GM12878 (cell line): Measurements from ENCODE around the gene AIG1. TPM values are rescaled to one million over a fixed set of nuclear protein-coding genes. Genes with fewer than 3 reads are reported as not detected.

Experiments
- ATAC-seq: fragments of 200-7000 bp; cut with Tn5 transposase; 3 replicates; pipeline ENCODE4 v1.9.1; 2020; ENCODE audit warnings: mild to moderate bottlenecking, moderate library complexity
- BruUV-seq: library from RNA; stranded (reverse); fragments of 400-500 nt; replicated peaks from 2 replicates; lab custom pipeline; 2021; lab: Mats Ljungman, UMichigan
- CTCF ChIA-PET: fragments of 300-600 bp; sonication (Branson Sonifier 250); formaldehyde crosslinking; extraction: SDS; loops from one replicate; lab custom pipeline; 2021; ENCODE audit warnings: inconsistent platforms; lab: Yijun Ruan, JAX
- POLR2A ChIA-PET: fragments of 350-600 bp; formaldehyde crosslinking; extraction: SDS; loops from one replicate; lab custom pipeline; 2021; ENCODE audit warnings: inconsistent platforms; lab: Charles Lee
- RAD21 ChIA-PET: fragments of 300-600 bp; sonication (Branson Sonifier 250); formaldehyde crosslinking; loops from one replicate; lab custom pipeline; 2023; ENCODE audit warnings: antibody characterized with exemption; ENCODE audit not compliant: unreplicated experiment; lab: Charles Lee
- SMC1A ChIA-PET: fragments of 300-600 bp; sonication (Branson Sonifier 250); formaldehyde crosslinking; loops from one replicate; lab custom pipeline; 2023; ENCODE audit not compliant: unreplicated experiment, uncharacterized antibody; lab: Charles Lee
- DNase-seq: peaks from one replicate; pipeline ENCODE4 v3.0.0-alpha.2; 2011; ENCODE audit warnings: low read depth, low spot score
- FAIRE-seq: peaks from 3 replicates; lab custom pipeline; 2011; peaks lifted over from hg19 to GRCh38; lab: Jason Lieb, UNC
- H2AFZ ChIP-seq: 2 replicates; pipeline ENCODE4 v1.6.0; 2011; ENCODE audit warnings: low read depth, low read length, control low read depth; ENCODE audit not compliant: control insufficient read depth
- H3K27ac ChIP-seq: 2 replicates; pipeline ENCODE4 v1.5.1; 2011; ENCODE audit warnings: control low read depth; ENCODE audit not compliant: control insufficient read depth, insufficient read depth
- H3K27me3 ChIP-seq, 2 experiments: replicated peaks in 1 of 2; 2 replicates each; pipeline versions ENCODE4 v1.6.0 to v1.6.1; 2011; ENCODE audit warnings: low read length in 1 of 2; ENCODE audit not compliant: control insufficient read depth in 2 of 2, insufficient read depth in 2 of 2
- H3K36me3 ChIP-seq, 2 experiments: 2 replicates each; pipeline ENCODE4 v1.5.1; 2011; ENCODE audit warnings: low read length in 1 of 2; ENCODE audit not compliant: control insufficient read depth in 2 of 2, insufficient read depth in 2 of 2
- H3K4me1 ChIP-seq: 2 replicates; pipeline ENCODE4 v1.6.1; 2011; ENCODE audit warnings: mild to moderate bottlenecking, low read length, moderate library complexity, mixed read lengths; ENCODE audit not compliant: control insufficient read depth, insufficient read depth
- H3K4me2 ChIP-seq: 2 replicates; pipeline ENCODE4 v1.6.0; 2011; ENCODE audit warnings: control low read depth; ENCODE audit not compliant: control insufficient read depth, insufficient read depth
- H3K4me3 ChIP-seq: fragments of 200-600 bp; sonication (generic); 2 replicates; pipeline ENCODE4 v1.5.1; 2016
- H3K79me2 ChIP-seq: 2 replicates; pipeline ENCODE4 v1.6.0; 2011; ENCODE audit warnings: low read length; ENCODE audit not compliant: control insufficient read depth, insufficient read depth
- H3K9ac ChIP-seq: 2 replicates; pipeline ENCODE4 v1.8.0; 2011; ENCODE audit warnings: low read length, control low read depth, mixed read lengths; ENCODE audit not compliant: control insufficient read depth, insufficient read depth
- H3K9me3 ChIP-seq: replicated peaks from 3 replicates; pipeline ENCODE4 v1.5.1; 2011; ENCODE audit warnings: mild to moderate bottlenecking, low read length; ENCODE audit not compliant: control insufficient read depth, insufficient read depth
- H4K20me1 ChIP-seq: 2 replicates; pipeline ENCODE4 v1.6.0; 2011; ENCODE audit not compliant: control insufficient read depth, insufficient read depth
- BMI1 ChIP-seq: fragments of 450-650 bp; IDR thresholded peaks from 2 replicates; pipeline ENCODE4 v1.6.1; 2016; ENCODE audit warnings: mild to moderate bottlenecking, moderate library complexity, borderline replicate concordance
- CHD4 ChIP-seq: fragments of 200-600 bp; sonication (generic); IDR thresholded peaks from 2 replicates; pipeline ENCODE4 v1.6.1; 2016; ENCODE audit warnings: mild to moderate bottlenecking
- HCFC1 ChIP-seq: fragments of 150-350 bp; IDR thresholded peaks from 2 replicates; pipeline ENCODE4 v1.6.1; 2014; ENCODE audit warnings: low read length
- IKZF2 ChIP-seq, 2 experiments: fragments of 450-650 bp; IDR thresholded peaks; 2 replicates each; pipeline ENCODE4 v1.6.1; 2017; ENCODE audit warnings: mild to moderate bottlenecking in 2 of 2, moderate library complexity in 2 of 2
- JUNB ChIP-seq: IDR thresholded peaks from 2 replicates; pipeline ENCODE4 v1.6.1; 2016; ENCODE audit warnings: antibody characterized with exemption, mild to moderate bottlenecking
- MTA3 ChIP-seq: IDR thresholded peaks from 2 replicates; pipeline ENCODE4 v1.6.1; 2012; ENCODE audit warnings: low read length, inconsistent platforms, borderline replicate concordance
- NFXL1 ChIP-seq: fragments of 450-650 bp; IDR thresholded peaks from 2 replicates; pipeline ENCODE4 v1.6.1; 2017; ENCODE audit warnings: antibody characterized with exemption, mild to moderate bottlenecking, borderline replicate concordance
- PML ChIP-seq: IDR thresholded peaks from 2 replicates; pipeline ENCODE4 v1.6.1; 2012; ENCODE audit warnings: low read length, inconsistent platforms
- RB1 ChIP-seq: fragments of 450-650 bp; formaldehyde crosslinking; IDR thresholded peaks from 2 replicates; pipeline ENCODE4 v1.6.1; 2017; ENCODE audit warnings: mild to moderate bottlenecking, borderline replicate concordance
- SRF ChIP-seq, 2 experiments: IDR thresholded peaks; 2 replicates each; pipeline ENCODE4 v1.6.1; 2011; ENCODE audit warnings: low read depth in 2 of 2, low read length in 2 of 2, mild to moderate bottlenecking in 1 of 2, moderate library complexity in 1 of 2
- TAF1 ChIP-seq: IDR thresholded peaks from 2 replicates; pipeline ENCODE4 v1.6.1; 2011; ENCODE audit warnings: mild to moderate bottlenecking, low read depth, low read length, borderline replicate concordance
- WRNIP1 ChIP-seq: IDR thresholded peaks from 2 replicates; pipeline ENCODE4 v1.6.1; 2011; ENCODE audit warnings: low read depth, low read length, improper control_type of control experiment, borderline replicate concordance
- WGBS: methylation state at CpG from one replicate; pipeline ENCODE4 v1.1.6; 2016; ENCODE audit warnings: low lambda C conversion rate; ENCODE audit not compliant: insufficient replicate concordance, insufficient coverage; ENCODE audit errors: missing lambda C conversion rate; 5-methylcytosine and 5-hydroxymethylcytosine counted together
- in situ Hi-C: fragments of 300-500 bp; cut with MboI; formaldehyde crosslinking; loops from 9 replicates; pipeline ENCODE4 v1.14.3; 2018; ENCODE audit warnings: mixed read lengths
- intact Hi-C: fragments of 100-400 bp; cut with micrococcal nuclease; formaldehyde crosslinking; loops from one replicate; pipeline ENCODE4 v1.14.2; 2022; ENCODE audit not compliant: unreplicated experiment
- polyA plus RNA-seq, 11 experiments: library from polyadenylated mRNA; depleted of rRNA in 4 of 11; unstranded in 6 of 11; stranded (reverse) in 5 of 11; fragments of >200 nt; fragmentation: Nextera tagmentation in 4 of 11; fragmentation: Illumina TruSeq in 1 of 11; extraction: Ambion mirVana in 4 of 11; extraction: Trizol in 1 of 11; gene quantifications; 1 replicate in 1 of 11; 2 replicates in 10 of 11; pipeline versions ENCODE4 v1.2.1 to v1.2.3, GENCODE V29; 2011 to 2016; ENCODE audit warnings: inconsistent platforms in 2 of 11, missing spikeins in 2 of 11, low read depth in 1 of 11
- total RNA-seq, 4 experiments: library from RNA; depleted of rRNA in 3 of 4; stranded (reverse); fragments of >200 nt in 3 of 4; fragmentation: Illumina TruSeq in 1 of 4; extraction: Trizol in 1 of 4; gene quantifications; 2 replicates each; pipeline versions ENCODE4 v1.2.1 to v1.2.3, GENCODE V29; 2013 to 2021
- TF ChIP-seq, protein P1 (sequence below): IDR thresholded peaks from 2 replicates; pipeline ENCODE4 v1.6.1; 2012; ENCODE audit warnings: low read depth, low read length, improper control_type of control experiment
- TF ChIP-seq, protein P2 (sequence below): fragments of 450-650 bp; IDR thresholded peaks from 2 replicates; pipeline ENCODE4 v1.6.1; 2017; ENCODE audit warnings: mild to moderate bottlenecking, moderate library complexity
- TF ChIP-seq, protein P3 (sequence below): fragments of 450-650 bp; formaldehyde crosslinking; IDR thresholded peaks from 2 replicates; pipeline ENCODE4 v1.4.0; 2020; ENCODE audit warnings: mild to moderate bottlenecking, moderate library complexity
- TF ChIP-seq, protein P4 (sequence below): fragments of 450-650 bp; IDR thresholded peaks from 2 replicates; pipeline ENCODE4 v1.6.1; 2016; ENCODE audit warnings: mild to moderate bottlenecking

The AIG1 gene
- total and polyA plus RNA-seq, 10 of the 15 experiments (the other 5 are each of a cell fraction or from before 2014, with no cell fraction given) = 27.0 to 74.5 (median 36.4) TPM

DNA sequence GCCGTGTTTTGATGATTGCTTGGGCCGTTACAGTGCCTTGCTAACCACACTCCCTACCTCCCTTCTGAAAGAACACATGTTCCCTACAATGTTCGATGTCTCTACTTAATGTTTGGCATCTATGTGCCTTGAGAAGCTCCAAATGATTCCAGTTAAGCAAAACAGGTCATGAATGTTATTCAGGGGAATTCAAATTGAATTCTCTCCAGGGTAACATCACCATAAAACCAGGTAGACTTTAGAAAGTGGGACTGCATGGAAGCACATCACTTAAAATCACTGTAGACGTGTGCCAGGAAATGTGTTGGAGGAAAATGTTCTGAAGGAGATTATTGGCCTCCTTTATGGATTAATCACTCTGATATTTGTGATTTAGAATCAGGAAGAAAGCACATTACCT, 261.7 kb downstream of the AIG1 start:
- Histone ChIP-seq H3K27me3 (no peaks in the 10 kb centered on the region), H2AFZ (no peak overlapping the region), H3K9ac (no peak overlapping the region), H3K9me3 (no peaks in the 10 kb centered on the region), H3K4me3 (no peak overlapping the region), H3K4me1 (no peaks in the 10 kb centered on the region), H3K36me3 (no peaks in the 10 kb centered on the region), H3K4me2 (no peak overlapping the region), H3K79me2 (no peaks in the 10 kb centered on the region), H4K20me1 (no peaks in the 10 kb centered on the region), H3K27ac (no peak overlapping the region)
- CTCF ChIA-PET = no interaction called here
- FAIRE-seq (no peak), ATAC-seq (no peak), DNase-seq (no peak)
- BruUV-seq = no TSS peak
- POLR2A ChIA-PET = no interaction called here
- RAD21 ChIA-PET = no interaction called here
- intact Hi-C loops (no loop called here), in situ Hi-C loops (no loop called here)
- SMC1A ChIA-PET = no interaction called here
- 71% methylated on average over 4 of the region's 4 CpGs for WGBS
- TF ChIP-seq NFXL1 (no peak), SRF (IDR thresholded peaks at IDR 0.05; ENCODE audit: low read depth in 2 of 2, low read length in 2 of 2) (no peak), WRNIP1 (no peak), PML (no peak), BMI1 (no peak), CHD4 (no peak), JUNB (no peak), RB1 (no peak), HCFC1 (no peak), IKZF2 (IDR thresholded peaks at IDR 0.05) (no peak), MTA3 (no peak), TAF1 (no peak)
- TF ChIP-seq, protein P1, sequence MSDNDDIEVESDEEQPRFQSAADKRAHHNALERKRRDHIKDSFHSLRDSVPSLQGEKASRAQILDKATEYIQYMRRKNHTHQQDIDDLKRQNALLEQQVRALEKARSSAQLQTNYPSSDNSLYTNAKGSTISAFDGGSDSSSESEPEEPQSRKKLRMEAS = no peak
- TF ChIP-seq, protein P2, sequence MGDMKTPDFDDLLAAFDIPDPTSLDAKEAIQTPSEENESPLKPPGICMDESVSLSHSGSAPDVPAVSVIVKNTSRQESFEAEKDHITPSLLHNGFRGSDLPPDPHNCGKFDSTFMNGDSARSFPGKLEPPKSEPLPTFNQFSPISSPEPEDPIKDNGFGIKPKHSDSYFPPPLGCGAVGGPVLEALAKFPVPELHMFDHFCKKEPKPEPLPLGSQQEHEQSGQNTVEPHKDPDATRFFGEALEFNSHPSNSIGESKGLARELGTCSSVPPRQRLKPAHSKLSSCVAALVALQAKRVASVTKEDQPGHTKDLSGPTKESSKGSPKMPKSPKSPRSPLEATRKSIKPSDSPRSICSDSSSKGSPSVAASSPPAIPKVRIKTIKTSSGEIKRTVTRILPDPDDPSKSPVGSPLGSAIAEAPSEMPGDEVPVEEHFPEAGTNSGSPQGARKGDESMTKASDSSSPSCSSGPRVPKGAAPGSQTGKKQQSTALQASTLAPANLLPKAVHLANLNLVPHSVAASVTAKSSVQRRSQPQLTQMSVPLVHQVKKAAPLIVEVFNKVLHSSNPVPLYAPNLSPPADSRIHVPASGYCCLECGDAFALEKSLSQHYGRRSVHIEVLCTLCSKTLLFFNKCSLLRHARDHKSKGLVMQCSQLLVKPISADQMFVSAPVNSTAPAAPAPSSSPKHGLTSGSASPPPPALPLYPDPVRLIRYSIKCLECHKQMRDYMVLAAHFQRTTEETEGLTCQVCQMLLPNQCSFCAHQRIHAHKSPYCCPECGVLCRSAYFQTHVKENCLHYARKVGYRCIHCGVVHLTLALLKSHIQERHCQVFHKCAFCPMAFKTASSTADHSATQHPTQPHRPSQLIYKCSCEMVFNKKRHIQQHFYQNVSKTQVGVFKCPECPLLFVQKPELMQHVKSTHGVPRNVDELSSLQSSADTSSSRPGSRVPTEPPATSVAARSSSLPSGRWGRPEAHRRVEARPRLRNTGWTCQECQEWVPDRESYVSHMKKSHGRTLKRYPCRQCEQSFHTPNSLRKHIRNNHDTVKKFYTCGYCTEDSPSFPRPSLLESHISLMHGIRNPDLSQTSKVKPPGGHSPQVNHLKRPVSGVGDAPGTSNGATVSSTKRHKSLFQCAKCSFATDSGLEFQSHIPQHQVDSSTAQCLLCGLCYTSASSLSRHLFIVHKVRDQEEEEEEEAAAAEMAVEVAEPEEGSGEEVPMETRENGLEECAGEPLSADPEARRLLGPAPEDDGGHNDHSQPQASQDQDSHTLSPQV = no peak
- TF ChIP-seq, protein P3, sequence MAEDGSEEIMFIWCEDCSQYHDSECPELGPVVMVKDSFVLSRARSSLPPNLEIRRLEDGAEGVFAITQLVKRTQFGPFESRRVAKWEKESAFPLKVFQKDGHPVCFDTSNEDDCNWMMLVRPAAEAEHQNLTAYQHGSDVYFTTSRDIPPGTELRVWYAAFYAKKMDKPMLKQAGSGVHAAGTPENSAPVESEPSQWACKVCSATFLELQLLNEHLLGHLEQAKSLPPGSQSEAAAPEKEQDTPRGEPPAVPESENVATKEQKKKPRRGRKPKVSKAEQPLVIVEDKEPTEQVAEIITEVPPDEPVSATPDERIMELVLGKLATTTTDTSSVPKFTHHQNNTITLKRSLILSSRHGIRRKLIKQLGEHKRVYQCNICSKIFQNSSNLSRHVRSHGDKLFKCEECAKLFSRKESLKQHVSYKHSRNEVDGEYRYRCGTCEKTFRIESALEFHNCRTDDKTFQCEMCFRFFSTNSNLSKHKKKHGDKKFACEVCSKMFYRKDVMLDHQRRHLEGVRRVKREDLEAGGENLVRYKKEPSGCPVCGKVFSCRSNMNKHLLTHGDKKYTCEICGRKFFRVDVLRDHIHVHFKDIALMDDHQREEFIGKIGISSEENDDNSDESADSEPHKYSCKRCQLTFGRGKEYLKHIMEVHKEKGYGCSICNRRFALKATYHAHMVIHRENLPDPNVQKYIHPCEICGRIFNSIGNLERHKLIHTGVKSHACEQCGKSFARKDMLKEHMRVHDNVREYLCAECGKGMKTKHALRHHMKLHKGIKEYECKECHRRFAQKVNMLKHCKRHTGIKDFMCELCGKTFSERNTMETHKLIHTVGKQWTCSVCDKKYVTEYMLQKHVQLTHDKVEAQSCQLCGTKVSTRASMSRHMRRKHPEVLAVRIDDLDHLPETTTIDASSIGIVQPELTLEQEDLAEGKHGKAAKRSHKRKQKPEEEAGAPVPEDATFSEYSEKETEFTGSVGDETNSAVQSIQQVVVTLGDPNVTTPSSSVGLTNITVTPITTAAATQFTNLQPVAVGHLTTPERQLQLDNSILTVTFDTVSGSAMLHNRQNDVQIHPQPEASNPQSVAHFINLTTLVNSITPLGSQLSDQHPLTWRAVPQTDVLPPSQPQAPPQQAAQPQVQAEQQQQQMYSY = no peak
- TF ChIP-seq, protein P4, sequence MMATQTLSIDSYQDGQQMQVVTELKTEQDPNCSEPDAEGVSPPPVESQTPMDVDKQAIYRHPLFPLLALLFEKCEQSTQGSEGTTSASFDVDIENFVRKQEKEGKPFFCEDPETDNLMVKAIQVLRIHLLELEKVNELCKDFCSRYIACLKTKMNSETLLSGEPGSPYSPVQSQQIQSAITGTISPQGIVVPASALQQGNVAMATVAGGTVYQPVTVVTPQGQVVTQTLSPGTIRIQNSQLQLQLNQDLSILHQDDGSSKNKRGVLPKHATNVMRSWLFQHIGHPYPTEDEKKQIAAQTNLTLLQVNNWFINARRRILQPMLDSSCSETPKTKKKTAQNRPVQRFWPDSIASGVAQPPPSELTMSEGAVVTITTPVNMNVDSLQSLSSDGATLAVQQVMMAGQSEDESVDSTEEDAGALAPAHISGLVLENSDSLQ = no peak
